Dendritic cell treated with granulocyte-macrophage colony-stimulating factor and Interleukin-4, amounts not matched to agents 40 ng/mL and 50 ng/mL, for 4 days (primary cell): ENCODE data around the gene PSMD4.
"Not testable (repeated sequence)": the region's sequence is repeated elsewhere in the genome, so short reads cannot be mapped to it uniquely, and the experiment has no call there.

ENCODE experiments used
- H3K27ac Mint-ChIP-seq: one replicate; pipeline ENCODE4 v1.8.0; 2022; ENCODE audit warnings: mild to moderate bottlenecking, mixed read lengths
- H3K27me3 Mint-ChIP-seq: one replicate; pipeline ENCODE4 v1.8.0; 2022; ENCODE audit warnings: mild to moderate bottlenecking, mixed read lengths
- H3K36me3 Mint-ChIP-seq: one replicate; pipeline ENCODE4 v1.8.0; 2022; ENCODE audit warnings: low read depth, mixed read lengths
- H3K4me1 Mint-ChIP-seq: one replicate; pipeline ENCODE4 v1.8.0; 2022; ENCODE audit warnings: low read depth, mixed read lengths
- H3K4me3 Mint-ChIP-seq: one replicate; pipeline ENCODE4 v1.8.0; 2022; ENCODE audit warnings: mild to moderate bottlenecking, moderate library complexity, mixed read lengths
- H3K9me3 Mint-ChIP-seq: one replicate; pipeline ENCODE4 v1.8.0; 2022; ENCODE audit warnings: mixed read lengths
- intact Hi-C: fragments of 100-400 bp; cut with micrococcal nuclease; formaldehyde crosslinking; loops from one replicate; pipeline ENCODE4 v1.15.0; 2022

Gene PSMD4

GRCh38 chr1:151251656-151252470, 2.7 kb upstream of the PSMD4 start:
- intact Hi-C loops, result no loop called here
- Mint-ChIP-seq H3K4me1 (peaks cover 15% of the 10 kb centered on the region), H3K9me3 (no peaks in the 10 kb centered on the region), H3K27ac (no peak overlapping the region), H3K36me3 (peaks cover 55% of the 10 kb centered on the region), H3K4me3 (no peak overlapping the region), H3K27me3 (no peaks in the 10 kb centered on the region)

GRCh38 chr1:151255381-151255780, 847 bp downstream of the PSMD4 start:
- Mint-ChIP-seq H3K36me3 (peaks cover 34% of the 10 kb centered on the region), H3K4me1 (peaks cover 26% of the 10 kb centered on the region), H3K27ac (peak overlapping the region; percentile 97), H3K4me3 (peak overlapping the region; percentile 77), H3K9me3 (no peaks in the 10 kb centered on the region), H3K27me3 (no peaks in the 10 kb centered on the region)
- intact Hi-C loops, result loop anchor here (2.0 kb wide), 2 partner anchors 25 to 57 kb away; partner anchors contain the start of gene PIP5K1A

- H3K27me3 Mint-ChIP-seq, result no peaks in the 10 kb centered on the region
- H3K4me1 Mint-ChIP-seq, result peaks cover 32% of the 10 kb centered on the region
- no peaks in the 10 kb centered on the region for H3K9me3 Mint-ChIP-seq
- intact Hi-C loops, result no loop called here
- H3K4me3 Mint-ChIP-seq, result no peak overlapping the region
- H3K27ac Mint-ChIP-seq, result no peak overlapping the region
- H3K36me3 Mint-ChIP-seq, result peaks cover 62% of the 10 kb centered on the region
Measured at GRCh38 chr1:151259351-151259750, 4.8 kb downstream of the PSMD4 start.

- H3K36me3 Mint-ChIP-seq, result peaks cover 93% of the 10 kb centered on the region
- no peaks in the 10 kb centered on the region for H3K27me3 Mint-ChIP-seq
- H3K27ac Mint-ChIP-seq, result no peak overlapping the region
- peaks cover 12% of the 10 kb centered on the region for H3K4me1 Mint-ChIP-seq
- H3K4me3 Mint-ChIP-seq, result no peak overlapping the region
- intact Hi-C loops, result no loop called here
- H3K9me3 Mint-ChIP-seq, result no peaks in the 10 kb centered on the region
Measured at GRCh38 chr1:151265446-151266236, 11.1 kb downstream of the PSMD4 start.

- Mint-ChIP-seq H3K36me3 (peaks cover 96% of the 10 kb centered on the region), H3K9me3 (no peaks in the 10 kb centered on the region), H3K4me1 (peaks cover 14% of the 10 kb centered on the region), H3K27me3 (no peaks in the 10 kb centered on the region), H3K4me3 (no peak overlapping the region), H3K27ac (no peak overlapping the region)
- intact Hi-C loops, result no loop called here
Measured at GRCh38 chr1:151266315-151266714, 11.8 kb downstream of the PSMD4 start.

GRCh38 chr1:151266821-151267220, 12.3 kb downstream of the PSMD4 start:
- intact Hi-C loops, result no loop called here
- H3K27ac Mint-ChIP-seq, result no peak overlapping the region
- peaks cover 18% of the 10 kb centered on the region for H3K4me1 Mint-ChIP-seq
- H3K4me3 Mint-ChIP-seq, result no peak overlapping the region
- H3K9me3 Mint-ChIP-seq, result no peaks in the 10 kb centered on the region
- peaks cover 96% of the 10 kb centered on the region for H3K36me3 Mint-ChIP-seq
- H3K27me3 Mint-ChIP-seq, result no peaks in the 10 kb centered on the region

- peaks cover 18% of the 10 kb centered on the region for H3K4me1 Mint-ChIP-seq
- H3K27me3 Mint-ChIP-seq, result no peaks in the 10 kb centered on the region
- H3K36me3 Mint-ChIP-seq, result peaks cover 96% of the 10 kb centered on the region
- H3K27ac Mint-ChIP-seq, result no peak overlapping the region
- no peaks in the 10 kb centered on the region for H3K9me3 Mint-ChIP-seq
- intact Hi-C loops, result no loop called here
- H3K4me3 Mint-ChIP-seq, result no peak overlapping the region
Measured at GRCh38 chr1:151267760-151268159, 13.2 kb downstream of the PSMD4 start.

- Mint-ChIP-seq H3K27me3 (no peaks in the 10 kb centered on the region), H3K4me1 (peaks cover 35% of the 10 kb centered on the region), H3K36me3 (peaks cover 46% of the 10 kb centered on the region), H3K4me3 (no peak overlapping the region), H3K27ac (no peak overlapping the region), H3K9me3 (no peaks in the 10 kb centered on the region)
- intact Hi-C loops, result no loop called here
Measured at GRCh38 chr1:151273924-151274466, 19.5 kb downstream of the PSMD4 start.

GRCh38 chr1:151275341-151275740, 20.8 kb downstream of the PSMD4 start:
- H3K4me3 Mint-ChIP-seq, H3K27ac Mint-ChIP-seq, intact Hi-C loops, H3K9me3 Mint-ChIP-seq, H3K27me3 Mint-ChIP-seq: not testable (repeated sequence)
- peaks cover 32% of the 10 kb centered on the region for H3K36me3 Mint-ChIP-seq
- H3K4me1 Mint-ChIP-seq, result peaks cover 37% of the 10 kb centered on the region

- peaks cover 27% of the 10 kb centered on the region for H3K36me3 Mint-ChIP-seq
- intact Hi-C loops, result no loop called here
- no peaks in the 10 kb centered on the region for H3K27me3 Mint-ChIP-seq
- H3K4me1 Mint-ChIP-seq, result peaks cover 31% of the 10 kb centered on the region
- H3K4me3 Mint-ChIP-seq, result peak overlapping the region; percentile 4
- H3K27ac Mint-ChIP-seq, result peak overlapping the region; percentile 12
- H3K9me3 Mint-ChIP-seq, result no peaks in the 10 kb centered on the region
Measured at GRCh38 chr1:151277249-151277648, 22.7 kb downstream of the PSMD4 start.

GRCh38 chr1:151281225-151281968, 26.9 kb downstream of the PSMD4 start:
- H3K4me3 Mint-ChIP-seq, result peak overlapping the region; percentile 97
- peak overlapping the region; percentile 96 for H3K27ac Mint-ChIP-seq
- intact Hi-C loops, result loop anchor here (2.0 kb wide), 1 partner anchor 27 kb away; the partner anchor contains the start of gene PSMD4
- no peaks in the 10 kb centered on the region for H3K9me3 Mint-ChIP-seq
- H3K27me3 Mint-ChIP-seq, result no peaks in the 10 kb centered on the region
- H3K4me1 Mint-ChIP-seq, result peaks cover 45% of the 10 kb centered on the region
- H3K36me3 Mint-ChIP-seq, result peaks cover 45% of the 10 kb centered on the region

- intact Hi-C loops, result loop anchor here (2.0 kb wide), 2 partner anchors 27 to 45 kb away; partner anchors contain the start of genes PI4KB and PSMD4
- no peaks in the 10 kb centered on the region for H3K9me3 Mint-ChIP-seq
- H3K27me3 Mint-ChIP-seq, result no peaks in the 10 kb centered on the region
- H3K27ac Mint-ChIP-seq, result peak within 1 kb of the TSS; percentile 96
- peak within 1 kb of the TSS; percentile 97 for H3K4me3 Mint-ChIP-seq
- H3K36me3 Mint-ChIP-seq, result peaks cover 53% of the 10 kb centered on the region
- H3K4me1 Mint-ChIP-seq, result peaks cover 37% of the 10 kb centered on the region
Measured at GRCh38 chr1:151281969-151282882, 27.7 kb downstream of the PSMD4 start, which contains the start of gene ZNF687. Gene ZNF687 (plus strand): TSS chr1:151282299. CDS start chr1:151286292, 3,993 bp downstream.
